K562 (cell line): Measurements from ENCODE around the gene AADAC. TPM values are rescaled to one million over a fixed set of nuclear protein-coding genes. Genes with fewer than 3 reads are reported as not detected.

Experiments used
- ATAC-seq: fragments of 200-7000 bp; cut with Tn5 transposase; 3 replicates; pipeline ENCODE4 v1.9.1; 2020; ENCODE audit warnings: moderate library complexity
- BruUV-seq: library from RNA; stranded (reverse); fragments of 400-500 nt; replicated peaks from 2 replicates; lab custom pipeline; 2021; lab: Mats Ljungman, UMichigan
- CTCF ChIA-PET: fragments of 300-600 bp; formaldehyde crosslinking; extraction: SDS; loops from one replicate; lab custom pipeline; 2021; ENCODE audit warnings: low intra/inter-chr PET ratio; lab: Yijun Ruan, JAX
- POLR2A ChIA-PET: fragments of 300-600, 350-650 bp; sonication (Branson Sonifier 250); formaldehyde crosslinking; extraction: SDS; loops from one replicate; lab custom pipeline; 2021; ENCODE audit warnings: antibody characterized with exemption, inconsistent platforms; lab: Yijun Ruan, JAX
- DNase-seq, 4 experiments: peaks; one replicate each; pipeline versions ENCODE4 v3.0.0 to v3.0.0-alpha.2; 2011 to 2018; ENCODE audit warnings: low spot score in 3 of 4, mixed read lengths in 3 of 4; ENCODE audit errors: extremely low read depth in 1 of 4
- FAIRE-seq: peaks from 2 replicates; lab custom pipeline; 2011; peaks lifted over from hg19 to GRCh38; lab: Jason Lieb, UNC
- H2AFZ ChIP-seq: 2 replicates; pipeline ENCODE4 v1.6.0; 2011; ENCODE audit warnings: low read depth, low read length, control low read depth, inconsistent platforms
- H3K27ac ChIP-seq: fragments of 200-600 bp; 3 replicates; pipeline ENCODE4 v1.8.0; 2011; ENCODE audit warnings: low read depth, mild to moderate bottlenecking, control low read depth, inconsistent platforms, low read length, moderate library complexity, mixed read lengths; ENCODE audit errors: extremely low read depth
- H3K27me3 ChIP-seq, 2 experiments: fragments of 300-600 bp in 1 of 2; 2 replicates in 1 of 2; 3 replicates in 1 of 2; pipeline versions ENCODE4 v1.6.0 to v1.8.0; 2011; ENCODE audit warnings: inconsistent platforms in 2 of 2, low read length in 2 of 2, mild to moderate bottlenecking in 1 of 2, mixed read lengths in 1 of 2, moderate library complexity in 1 of 2; ENCODE audit not compliant: control insufficient read depth in 2 of 2, insufficient read depth in 2 of 2
- H3K36me3 ChIP-seq: fragments of 300-600 bp; 3 replicates; pipeline ENCODE4 v1.8.0; 2011; ENCODE audit warnings: mild to moderate bottlenecking, low read length, inconsistent platforms; ENCODE audit not compliant: control insufficient read depth, insufficient read depth
- H3K4me1 ChIP-seq, 2 experiments: fragments of 200-600 bp in 1 of 2; replicated peaks in 1 of 2; 2 replicates in 1 of 2; 3 replicates in 1 of 2; pipeline versions ENCODE4 v1.5.1 to v1.8.0; 2011; ENCODE audit warnings: inconsistent platforms in 2 of 2, low read length in 2 of 2, mild to moderate bottlenecking in 1 of 2, mixed read lengths in 1 of 2, moderate library complexity in 1 of 2; ENCODE audit not compliant: control insufficient read depth in 2 of 2, insufficient read depth in 2 of 2
- H3K4me2 ChIP-seq: 2 replicates; pipeline ENCODE4 v1.6.1; 2011; ENCODE audit warnings: low read length, control low read depth, inconsistent platforms, mixed read lengths; ENCODE audit not compliant: insufficient read depth
- H3K4me3 ChIP-seq: fragments of 200-600 bp; sonication (generic), shearing (Covaris generic); 2 replicates; pipeline ENCODE4 v1.5.1; 2016; ENCODE audit warnings: control low read depth, inconsistent platforms
- H3K79me2 ChIP-seq: fragments of 200-600 bp; 3 replicates; pipeline ENCODE4 v1.8.0; 2011; ENCODE audit warnings: low read length, inconsistent platforms; ENCODE audit not compliant: control insufficient read depth, insufficient read depth
- H3K9ac ChIP-seq, 2 experiments: 2 replicates each; pipeline versions ENCODE4 v1.6.0 to v1.6.1; 2011; ENCODE audit warnings: low read depth in 2 of 2, low read length in 2 of 2, control low read depth in 1 of 2, inconsistent platforms in 1 of 2, mild to moderate bottlenecking in 1 of 2, mixed read lengths in 1 of 2; ENCODE audit not compliant: insufficient read depth in 1 of 2
- H3K9me1 ChIP-seq: one replicate; pipeline ENCODE4 v1.6.0; 2011; ENCODE audit warnings: inconsistent platforms, mild to moderate bottlenecking, low read length, moderate library complexity; ENCODE audit not compliant: control insufficient read depth, insufficient read depth
- H3K9me3 ChIP-seq: replicated peaks from 2 replicates; pipeline ENCODE4 v1.5.1; 2011; ENCODE audit warnings: low read depth, low read length, inconsistent platforms; ENCODE audit not compliant: control insufficient read depth, insufficient read depth
- H4K20me1 ChIP-seq: replicated peaks from 2 replicates; pipeline ENCODE4 v1.6.1; 2011; ENCODE audit warnings: low read length, inconsistent platforms, mixed read lengths; ENCODE audit not compliant: control insufficient read depth, insufficient read depth
- CBFA2T2 ChIP-seq: fragments of 450-650 bp; conservative IDR thresholded peaks from 2 replicates; pipeline ENCODE4 v1.6.1; 2017; ENCODE audit warnings: mild to moderate bottlenecking
- IRF1 ChIP-seq: sonication (generic); formaldehyde crosslinking; IDR thresholded peaks from 2 replicates; pipeline ENCODE4 v1.8.0; 2022; ENCODE audit warnings: missing genetic modification reagents, mild to moderate bottlenecking, borderline replicate concordance
- PBX2 ChIP-seq, 2 experiments: IDR thresholded peaks in 1 of 2; conservative IDR thresholded peaks in 1 of 2; 2 replicates each; pipeline ENCODE4 v1.6.1; 2016; ENCODE audit warnings: low read depth in 2 of 2, mild to moderate bottlenecking in 1 of 2, missing compliant biosample characterization in 1 of 2, missing genetic modification characterization in 1 of 2, moderate library complexity in 1 of 2
- PTRF ChIP-seq: fragments of 450-650 bp; IDR thresholded peaks from 2 replicates; pipeline ENCODE4 v1.6.1; 2016; ENCODE audit warnings: mild to moderate bottlenecking, missing genetic modification characterization, missing compliant biosample characterization
- PYGO2 ChIP-seq: fragments of 450-650 bp; IDR thresholded peaks from 2 replicates; pipeline ENCODE4 v1.6.1; 2016; ENCODE audit warnings: mild to moderate bottlenecking, missing genetic modification characterization, moderate library complexity, missing compliant biosample characterization
- TAF15 ChIP-seq: fragments of 200-400 bp; formaldehyde crosslinking; IDR thresholded peaks from 2 replicates; pipeline ENCODE4 v1.6.1; 2017; ENCODE audit warnings: mild to moderate bottlenecking, low read depth, low read length, moderate library complexity
- ZNF217 ChIP-seq: sonication (generic); formaldehyde crosslinking; IDR thresholded peaks from 2 replicates; pipeline ENCODE4 v1.8.0; 2022; ENCODE audit warnings: mild to moderate bottlenecking, missing genetic modification reagents
- ZNF699 ChIP-seq: fragments of 250-450 bp; sonication (Bioruptor Pico); IDR thresholded peaks from 2 replicates; pipeline ENCODE4 v1.8.0; 2021; ENCODE audit warnings: mild to moderate bottlenecking, moderate library complexity; ENCODE audit not compliant: insufficient replicate concordance
- ZNF764 ChIP-seq: fragments of 250-450 bp; sonication (Bioruptor Pico); IDR thresholded peaks from 2 replicates; pipeline ENCODE4 v1.4.0; 2020; ENCODE audit warnings: low read depth, mild to moderate bottlenecking, moderate library complexity
- ZZZ3 ChIP-seq: fragments of 450-650 bp; IDR thresholded peaks from 2 replicates; pipeline ENCODE4 v1.6.1; 2016; ENCODE audit warnings: antibody characterized with exemption, mild to moderate bottlenecking, moderate library complexity
- WGBS: fragments of 100-300 bp; shearing (Covaris generic); methylation state at CpG from one replicate; pipeline ENCODE4 v1.1.6; 2016; ENCODE audit warnings: low coverage, mixed read lengths; ENCODE audit not compliant: insufficient coverage; ENCODE audit errors: missing lambda C conversion rate; 5-methylcytosine and 5-hydroxymethylcytosine counted together
- in situ Hi-C: fragments of 300-500 bp; cut with MboI; formaldehyde crosslinking; loops from 4 replicates; pipeline ENCODE4 v1.15.0; 2018; ENCODE audit warnings: inconsistent platforms, mixed read lengths
- intact Hi-C: fragments of 100-400 bp; cut with micrococcal nuclease; formaldehyde crosslinking; loops from 2 replicates; pipeline ENCODE4 v1.14.2; 2022
- polyA plus RNA-seq, 8 experiments: library from polyadenylated mRNA; depleted of rRNA in 4 of 8; stranded (reverse) in 5 of 8; unstranded in 3 of 8; fragments of >200 nt; fragmentation: Nextera tagmentation in 2 of 8; fragmentation: Illumina TruSeq in 1 of 8; extraction: Ambion mirVana in 2 of 8; extraction: Trizol in 1 of 8; gene quantifications; 2 replicates each; pipeline versions ENCODE4 v1.2.1 to v1.2.3, GENCODE V29; 2011 to 2014; ENCODE audit warnings: inconsistent platforms in 1 of 8, missing spikeins in 1 of 8
- total RNA-seq, 7 experiments: library from RNA; depleted of rRNA in 6 of 7; stranded (reverse); fragments of >200 nt in 6 of 7; fragmentation: Illumina TruSeq in 2 of 7; extraction: Trizol in 2 of 7; gene quantifications; 2 replicates each; pipeline versions ENCODE4 v1.2.1 to v1.2.3, GENCODE V29; 2011 to 2021; ENCODE audit warnings: low replicate concordance in 1 of 7

The AADAC gene
- total and polyA plus RNA-seq, 9 of the 15 experiments (the other 6 are each of a cell fraction or from before 2014, with no cell fraction given) = 0.47 TPM; not detected in 8

- H3K4me3 ChIP-seq = no peak overlapping the region
- ATAC-seq = no peak
- in situ Hi-C loops (no loop called here), intact Hi-C loops (no loop called here)
- TF ChIP-seq PTRF (tag) (no peak), PYGO2 (tag) (no peak), CBFA2T2 (no peak), ZNF699 (CRISPR knock-in tag) (no peak), ZZZ3 (no peak), ZNF217 (CRISPR knock-in tag) (no peak)
- TF ChIP-seq, all 486 proteins: peak for 0
- H3K79me2 ChIP-seq = no peaks in the 10 kb centered on the region
- POLR2A ChIA-PET = interaction anchor here (0.5 to 1.1 kb wide), 3 partner anchors 9 to 18 kb away, joined by 3 read pairs; no protein-coding TSS in a partner anchor
- H3K27me3 ChIP-seq = no peaks in the 10 kb centered on the region
- no peaks in the 10 kb centered on the region for H3K9me3 ChIP-seq
- no peaks in the 10 kb centered on the region for H3K36me3 ChIP-seq
- no peak overlapping the region for H3K9ac ChIP-seq
- H4K20me1 ChIP-seq = no peaks in the 10 kb centered on the region
- DNase-seq = no peak
- 21% methylated on average over 2 of the region's 2 CpGs for WGBS
- no peak overlapping the region for H3K27ac ChIP-seq
- CTCF ChIA-PET = no interaction called here
- no peak overlapping the region for H2AFZ ChIP-seq
- no peaks in the 10 kb centered on the region for H3K9me1 ChIP-seq
- no peaks in the 10 kb centered on the region for H3K4me1 ChIP-seq
- FAIRE-seq = no peak
- no TSS peak for BruUV-seq
- no peak overlapping the region for H3K4me2 ChIP-seq
Observed at GRCh38 chr3:151777880-151778279, 36.0 kb upstream of the AADAC start.

GRCh38 chr3:151787626-151788025, 26.3 kb upstream of the AADAC start:
- ATAC-seq (no peak), FAIRE-seq (no peak), DNase-seq (no peak)
- no TSS peak for BruUV-seq
- Histone ChIP-seq H3K9me1 (no peaks in the 10 kb centered on the region), H3K36me3 (no peaks in the 10 kb centered on the region), H2AFZ (no peak overlapping the region; the same call in 1 of the 2 replicates), H3K9me3 (peaks cover 2% of the 10 kb centered on the region; the same call in 1 of the 2 replicates), H3K4me3 (no peak overlapping the region), H3K79me2 (no peaks in the 10 kb centered on the region), H3K27ac (no peak overlapping the region), H3K4me1 (peaks cover 0 to 5% of the 10 kb centered on the region in 2 experiments; a peak in 1 of 5 replicates), H3K9ac (no peak overlapping the region), H3K27me3 (no peaks in the 10 kb centered on the region), H3K4me2 (no peak overlapping the region), H4K20me1 (no peaks in the 10 kb centered on the region)
- CTCF ChIA-PET = no interaction called here
- POLR2A ChIA-PET = no interaction called here
- intact Hi-C loops (no loop called here), in situ Hi-C loops (no loop called here)
- no peak for TF ChIP-seq IRF1
- TF ChIP-seq TAF15 = no peak
- TF ChIP-seq ZNF764 = no peak
- TF ChIP-seq PBX2 (CRISPR knock-in tag; IDR thresholded peaks at IDR 0.05; ENCODE audit: low read depth) = no peak
- no peak for TF ChIP-seq PBX2 (tag; conservative IDR thresholded peaks at IDR 0.05; ENCODE audit: low read depth)
